ENCODE results near the gene VWF. TPM values are rescaled to one million over a fixed set of nuclear protein-coding genes. Genes with fewer than 3 reads are reported as not detected.

The VWF gene
- total RNA-seq, 4 donors from 2014 or later: 163 to 367 (median 253) TPM

DNA sequence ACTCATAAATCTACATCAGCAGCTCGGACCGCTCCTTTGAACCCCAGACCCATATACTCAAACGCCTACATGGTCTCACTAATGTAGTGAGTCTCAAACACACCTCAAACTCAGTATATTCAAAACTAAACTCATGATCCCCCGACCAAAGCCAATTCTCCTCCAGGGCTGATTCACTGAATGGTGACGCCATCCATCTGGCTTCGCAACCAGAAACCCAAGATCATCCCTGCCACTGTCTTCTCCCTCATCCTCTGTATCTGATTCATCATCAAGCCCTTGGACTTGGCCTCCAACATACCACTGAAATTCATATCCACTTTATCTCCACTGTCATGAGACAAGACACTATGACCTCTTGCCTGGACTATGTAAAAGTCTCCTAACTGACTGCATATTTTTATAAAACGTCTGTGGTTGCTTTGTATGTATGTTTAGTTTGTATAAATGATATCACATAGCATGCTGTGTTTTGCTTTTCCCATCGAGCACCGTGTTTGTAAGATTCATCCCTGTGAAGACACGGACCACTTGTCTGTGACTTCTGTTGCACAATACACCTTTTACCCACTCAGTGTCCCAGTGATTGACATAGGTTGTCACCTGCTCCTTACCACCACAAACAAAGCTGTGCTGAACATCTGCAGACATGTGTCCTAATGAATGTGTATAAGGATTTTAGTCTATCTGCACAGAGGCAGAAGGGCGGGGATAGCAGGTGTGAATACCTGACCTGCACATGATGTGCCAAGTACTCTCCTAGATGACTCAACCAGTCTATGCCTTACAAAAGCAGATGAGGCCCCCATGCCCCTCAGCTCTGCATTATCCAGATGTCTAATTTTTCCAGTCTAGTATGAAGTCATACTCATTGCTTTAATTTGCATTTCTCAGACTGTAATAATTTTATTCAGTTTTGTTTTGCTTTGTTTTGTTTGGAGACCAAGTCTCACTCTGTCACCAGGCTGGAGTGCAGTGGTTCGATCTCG is 76.9 kb downstream of the VWF start:
- DNase-seq (ENCODE audit: extremely low spot score): no peak
- H3K27ac ChIP-seq (replicated peaks in 1 of 4): no peak overlapping the region
- TF ChIP-seq EP300 (IDR thresholded peaks at IDR 0.05) (no peak), POLR2A (IDR thresholded peaks at IDR 0.05; ENCODE audit: low read depth) (no peak), POLR2AphosphoS5 (IDR thresholded peaks at IDR 0.05) (no peak)
- TF ChIP-seq, protein P1, sequence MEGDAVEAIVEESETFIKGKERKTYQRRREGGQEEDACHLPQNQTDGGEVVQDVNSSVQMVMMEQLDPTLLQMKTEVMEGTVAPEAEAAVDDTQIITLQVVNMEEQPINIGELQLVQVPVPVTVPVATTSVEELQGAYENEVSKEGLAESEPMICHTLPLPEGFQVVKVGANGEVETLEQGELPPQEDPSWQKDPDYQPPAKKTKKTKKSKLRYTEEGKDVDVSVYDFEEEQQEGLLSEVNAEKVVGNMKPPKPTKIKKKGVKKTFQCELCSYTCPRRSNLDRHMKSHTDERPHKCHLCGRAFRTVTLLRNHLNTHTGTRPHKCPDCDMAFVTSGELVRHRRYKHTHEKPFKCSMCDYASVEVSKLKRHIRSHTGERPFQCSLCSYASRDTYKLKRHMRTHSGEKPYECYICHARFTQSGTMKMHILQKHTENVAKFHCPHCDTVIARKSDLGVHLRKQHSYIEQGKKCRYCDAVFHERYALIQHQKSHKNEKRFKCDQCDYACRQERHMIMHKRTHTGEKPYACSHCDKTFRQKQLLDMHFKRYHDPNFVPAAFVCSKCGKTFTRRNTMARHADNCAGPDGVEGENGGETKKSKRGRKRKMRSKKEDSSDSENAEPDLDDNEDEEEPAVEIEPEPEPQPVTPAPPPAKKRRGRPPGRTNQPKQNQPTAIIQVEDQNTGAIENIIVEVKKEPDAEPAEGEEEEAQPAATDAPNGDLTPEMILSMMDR (IDR thresholded peaks at IDR 0.05): no peak
- no peaks in the 10 kb centered on the region for H3K4me1 ChIP-seq
- intact Hi-C loops (cut with DNase I): no loop called here
- peaks cover 0 to 90% (median 3%) of the 10 kb centered on the region in 4 donors for H3K36me3 ChIP-seq
- no peak overlapping the region for H3K4me3 ChIP-seq
- no peaks in the 10 kb centered on the region for H3K27me3 ChIP-seq
- 68% methylated on average over 13 of the region's 13 CpGs for WGBS
- H3K9me3 ChIP-seq: no peaks in the 10 kb centered on the region

DNA sequence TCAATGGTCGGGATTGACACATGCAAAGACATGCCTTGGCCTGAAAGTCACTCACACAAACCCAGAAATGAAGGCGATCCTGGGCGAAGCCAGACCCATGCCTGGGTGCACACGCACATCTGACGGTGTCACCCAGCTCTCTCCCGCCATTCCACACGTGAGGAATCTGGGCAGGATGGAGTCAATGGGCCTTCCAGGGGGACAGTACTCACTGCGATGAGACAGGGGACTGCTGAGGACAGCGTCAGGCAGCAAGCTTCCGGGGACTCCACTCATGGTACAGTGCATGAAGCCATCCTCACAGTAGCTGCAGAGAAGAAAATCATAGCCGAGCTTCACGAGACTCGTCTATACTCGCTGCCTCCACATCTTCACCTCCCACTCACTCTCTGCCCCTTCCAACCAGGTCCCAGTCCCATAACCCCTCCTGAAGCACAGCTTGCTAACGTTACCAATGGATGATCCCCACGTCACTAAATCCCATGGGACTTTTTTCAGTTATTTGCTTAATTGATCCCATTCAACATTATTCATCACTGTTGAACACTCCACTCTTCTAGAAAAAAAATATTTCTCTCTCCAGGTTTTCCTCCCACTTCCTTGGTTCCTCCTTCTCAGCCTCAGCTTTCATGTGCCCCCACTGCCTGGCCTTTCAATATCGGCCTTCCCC is 77.8 kb downstream of the VWF start:
- no peak for DNase-seq (ENCODE audit: extremely low spot score)
- TF ChIP-seq POLR2A (IDR thresholded peaks at IDR 0.05; ENCODE audit: low read depth) (no peak), POLR2AphosphoS5 (IDR thresholded peaks at IDR 0.05) (no peak), EP300 (IDR thresholded peaks at IDR 0.05) (no peak)
- TF ChIP-seq, protein P1 (IDR thresholded peaks at IDR 0.05): no peak
- no peak overlapping the region for H3K27ac ChIP-seq (replicated peaks in 1 of 4)
- no peaks in the 10 kb centered on the region for H3K27me3 ChIP-seq
- H3K4me1 ChIP-seq: no peaks in the 10 kb centered on the region
- peaks cover 0 to 90% (median 3%) of the 10 kb centered on the region in 4 donors for H3K36me3 ChIP-seq
- no peak overlapping the region for H3K4me3 ChIP-seq
- 95% methylated on average over 13 of the region's 17 CpGs for WGBS
- intact Hi-C loops (cut with DNase I): no loop called here
- no peaks in the 10 kb centered on the region for H3K9me3 ChIP-seq

DNA sequence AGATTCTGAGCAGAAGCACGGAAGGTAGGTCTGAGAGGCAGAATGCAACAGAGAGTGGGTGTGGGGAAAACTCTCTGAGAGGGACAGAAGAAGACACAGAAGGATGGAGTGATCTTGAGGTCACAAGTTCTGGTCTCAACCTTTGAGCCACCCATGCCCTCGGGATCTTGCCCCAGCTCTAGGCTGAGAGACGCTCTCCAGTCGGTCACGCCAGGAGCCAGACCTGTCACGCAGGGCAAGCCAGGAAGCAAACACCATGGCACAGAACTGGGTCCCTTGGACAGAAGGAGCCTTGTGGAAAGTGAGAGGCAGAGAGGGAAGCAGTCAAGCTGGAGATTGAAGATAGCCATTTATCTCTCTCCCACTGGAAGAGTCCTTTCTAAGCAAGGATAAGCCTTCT is 79.0 kb downstream of the VWF start:
- peaks cover 0 to 4% (median 0%) of the 10 kb centered on the region in 4 donors for H3K27me3 ChIP-seq
- WGBS: 98% methylated on average over 6 of the region's 6 CpGs
- no peak overlapping the region for H3K4me3 ChIP-seq
- intact Hi-C loops (cut with DNase I): no loop called here
- no peaks in the 10 kb centered on the region for H3K4me1 ChIP-seq
- peaks cover 0 to 92% (median 2%) of the 10 kb centered on the region in 4 donors for H3K36me3 ChIP-seq
- H3K27ac ChIP-seq (replicated peaks in 1 of 4): no peak overlapping the region
- no peak for TF ChIP-seq POLR2A (IDR thresholded peaks at IDR 0.05; ENCODE audit: low read depth)
- TF ChIP-seq POLR2AphosphoS5 (IDR thresholded peaks at IDR 0.05): no peak
- TF ChIP-seq, protein P1 (IDR thresholded peaks at IDR 0.05): no peak
- no peak for TF ChIP-seq EP300 (IDR thresholded peaks at IDR 0.05)
- no peaks in the 10 kb centered on the region for H3K9me3 ChIP-seq
- DNase-seq (ENCODE audit: extremely low spot score): no peak

DNA sequence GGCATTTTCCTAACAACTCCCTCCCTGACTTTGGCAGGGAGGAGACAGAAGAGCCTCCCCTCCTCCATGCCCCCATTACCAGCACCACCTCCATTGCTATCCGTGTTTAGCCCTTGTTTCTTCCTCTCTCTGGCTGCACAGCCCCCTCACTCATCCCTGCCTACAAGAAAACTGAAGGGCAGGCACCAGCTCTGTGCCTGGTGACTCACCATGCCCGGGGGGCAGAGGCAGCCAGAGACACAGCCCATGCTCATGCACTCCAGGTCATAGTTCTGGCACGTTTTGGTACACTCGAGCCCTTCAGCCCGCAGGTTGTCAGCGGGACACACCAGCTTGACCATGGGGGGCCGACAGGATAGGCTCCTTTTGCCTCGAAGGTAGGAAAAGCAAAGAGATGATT is 80.4 kb downstream of the VWF start:
- DNase-seq (ENCODE audit: extremely low spot score): no peak
- peaks cover 0 to 4% (median 2%) of the 10 kb centered on the region in 4 donors for H3K4me1 ChIP-seq
- intact Hi-C loops (cut with DNase I): no loop called here
- 80% methylated on average over 8 of the region's 8 CpGs for WGBS
- H3K4me3 ChIP-seq: no peak overlapping the region
- H3K36me3 ChIP-seq: peaks cover 0 to 90% (median 0%) of the 10 kb centered on the region in 4 donors
- TF ChIP-seq, protein P1 (IDR thresholded peaks at IDR 0.05): no peak
- H3K27me3 ChIP-seq: peaks cover 0 to 6% (median 0%) of the 10 kb centered on the region in 4 donors
- H3K27ac ChIP-seq (replicated peaks in 1 of 4): no peak overlapping the region
- H3K9me3 ChIP-seq: no peaks in the 10 kb centered on the region
